ENCODE data around the gene NKAPL.

DNA sequence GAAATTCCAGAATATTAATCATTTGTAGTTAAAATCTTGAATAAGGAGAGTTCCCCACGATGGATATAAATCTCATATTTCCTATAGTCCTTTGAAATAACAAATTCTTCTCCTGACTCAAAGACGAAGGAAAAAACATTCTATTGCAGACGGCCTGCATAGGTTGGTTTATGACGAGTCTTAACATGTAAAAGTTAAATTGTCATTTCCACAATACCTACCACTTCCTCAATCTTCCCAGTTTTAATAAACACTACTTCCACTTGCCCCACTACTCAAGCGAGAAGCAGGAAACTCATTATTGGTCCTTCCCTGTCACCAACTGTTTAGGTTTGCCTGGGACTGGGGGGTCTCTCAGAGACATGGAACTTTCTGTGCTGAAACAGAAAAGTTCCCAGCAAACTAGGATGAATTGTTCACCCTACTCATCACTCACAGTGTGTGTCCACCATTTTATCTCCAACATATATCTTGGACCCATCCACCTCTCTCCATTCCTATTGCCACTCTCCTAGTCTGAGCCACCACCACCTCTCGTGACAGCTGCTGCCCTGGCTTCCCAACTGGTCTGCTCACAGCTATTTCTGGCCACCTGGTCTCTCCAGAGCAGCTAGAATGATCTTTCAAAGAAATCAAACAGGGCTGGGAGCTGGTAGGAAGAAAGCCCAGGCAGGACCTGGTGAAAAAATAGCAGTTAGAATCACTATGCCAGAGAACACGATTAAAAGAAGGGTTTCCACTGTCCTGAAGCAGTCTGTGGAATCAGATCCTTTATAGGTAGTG, 49.2 kb upstream of the NKAPL start:
- TF ChIP-seq, protein P1, sequence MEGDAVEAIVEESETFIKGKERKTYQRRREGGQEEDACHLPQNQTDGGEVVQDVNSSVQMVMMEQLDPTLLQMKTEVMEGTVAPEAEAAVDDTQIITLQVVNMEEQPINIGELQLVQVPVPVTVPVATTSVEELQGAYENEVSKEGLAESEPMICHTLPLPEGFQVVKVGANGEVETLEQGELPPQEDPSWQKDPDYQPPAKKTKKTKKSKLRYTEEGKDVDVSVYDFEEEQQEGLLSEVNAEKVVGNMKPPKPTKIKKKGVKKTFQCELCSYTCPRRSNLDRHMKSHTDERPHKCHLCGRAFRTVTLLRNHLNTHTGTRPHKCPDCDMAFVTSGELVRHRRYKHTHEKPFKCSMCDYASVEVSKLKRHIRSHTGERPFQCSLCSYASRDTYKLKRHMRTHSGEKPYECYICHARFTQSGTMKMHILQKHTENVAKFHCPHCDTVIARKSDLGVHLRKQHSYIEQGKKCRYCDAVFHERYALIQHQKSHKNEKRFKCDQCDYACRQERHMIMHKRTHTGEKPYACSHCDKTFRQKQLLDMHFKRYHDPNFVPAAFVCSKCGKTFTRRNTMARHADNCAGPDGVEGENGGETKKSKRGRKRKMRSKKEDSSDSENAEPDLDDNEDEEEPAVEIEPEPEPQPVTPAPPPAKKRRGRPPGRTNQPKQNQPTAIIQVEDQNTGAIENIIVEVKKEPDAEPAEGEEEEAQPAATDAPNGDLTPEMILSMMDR (IDR thresholded peaks at IDR 0.05), result no peak
- no peak for TF ChIP-seq POLR2A (IDR thresholded peaks at IDR 0.05)
